Renal pelvis (tissue), 12 donors: ENCODE data around the gene SSX5. TPM values are rescaled to one million over a fixed set of nuclear protein-coding genes. Genes with fewer than 3 reads are reported as not detected.
"Not testable (repeated sequence)": the region's sequence is repeated elsewhere in the genome, so short reads cannot be mapped to it uniquely, and the experiment has no call there.

ENCODE experiments used
- DNase-seq: peaks from one replicate; pipeline ENCODE4 v3.0.0-alpha.2; 2013
- long read RNA-seq, 16 experiments: transcript quantifications; one replicate each; lab custom pipeline, GENCODE V29; 2026
- polyA plus RNA-seq, 3 donors: library from polyadenylated mRNA; unstranded; fragments of 120-200 nt; gene quantifications; one replicate each; pipeline ENCODE4 v1.2.1, GENCODE V29; 2013; ENCODE audit not compliant: insufficient read length in 3 of 3

SSX5 gene, protein sequence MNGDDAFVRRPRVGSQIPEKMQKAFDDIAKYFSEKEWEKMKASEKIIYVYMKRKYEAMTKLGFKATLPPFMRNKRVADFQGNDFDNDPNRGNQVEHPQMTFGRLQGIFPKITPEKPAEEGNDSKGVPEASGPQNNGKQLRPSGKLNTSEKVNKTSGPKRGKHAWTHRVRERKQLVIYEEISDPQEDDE
- polyA plus RNA-seq = not detected
- long read RNA-seq, donor 1 = 0 reads
- long read RNA-seq, donor 2 = 0 reads
- long read RNA-seq, donor 3 = 0 reads
- long read RNA-seq, donor 4 = 0 reads
- long read RNA-seq, donor 5 = 0 reads
- long read RNA-seq, donor 6 = 0 reads
- long read RNA-seq, donor 7 = 0 reads
- long read RNA-seq, donor 8 = 0 reads
- long read RNA-seq, donor 9 = 0 reads
- long read RNA-seq, donor 10 = 0 reads
- long read RNA-seq, donor 11 = 0 reads
- long read RNA-seq, donor 12 = 0 reads
- long read RNA-seq, donor 13 = 0 reads
- long read RNA-seq, donor 14 = 0 reads
- long read RNA-seq, donor 15 = 0 reads
- long read RNA-seq, donor 16 = 0 reads

DNA sequence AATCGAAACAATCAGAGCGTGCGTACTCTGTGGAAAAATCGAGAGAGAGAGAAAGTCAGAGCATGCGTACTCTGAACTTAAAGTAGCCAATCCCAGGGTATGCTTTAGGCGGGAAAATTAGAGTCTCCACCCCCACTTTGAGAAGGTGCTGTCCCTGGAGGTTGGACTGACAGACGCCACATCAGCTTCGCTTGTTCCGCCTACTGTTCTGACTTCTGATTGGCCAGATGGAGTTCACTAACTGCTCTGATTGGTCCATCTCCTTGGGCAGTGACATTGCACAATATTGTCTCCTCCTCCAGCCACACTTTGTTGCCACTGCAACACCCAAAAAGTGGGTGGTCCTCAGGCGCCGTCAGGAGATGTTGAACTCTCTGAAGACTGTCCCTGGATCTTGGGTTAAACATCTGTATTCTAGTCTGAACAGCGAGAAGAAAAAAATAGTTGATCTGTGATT, at the start of gene SSX5:
Gene SSX5 (minus strand): TSS at position 51 of the 457 bp plus-strand sequence. CDS start 1,437 bp downstream, outside the sequence.
- no peak for DNase-seq

DNA sequence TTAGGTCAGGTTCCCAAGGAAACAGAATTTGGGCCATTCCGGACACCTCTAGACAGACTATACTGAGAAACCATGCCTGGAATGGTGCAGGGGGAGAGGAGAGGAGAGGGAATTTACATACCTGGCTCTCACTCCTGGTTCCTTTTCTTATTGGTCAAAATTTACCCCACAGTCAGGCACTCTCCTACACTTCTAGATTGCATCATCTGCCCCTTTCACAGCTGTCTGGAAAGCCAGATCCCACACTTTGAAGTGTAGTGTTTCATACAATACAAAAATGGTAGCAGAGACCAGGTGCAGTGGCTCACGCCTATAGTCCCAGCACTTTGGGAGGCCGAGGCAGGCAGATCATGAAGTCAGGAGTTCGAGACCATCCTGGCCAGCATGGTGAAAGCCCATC, 27.6 kb upstream of the SSX5 start:
- not testable (repeated sequence) for DNase-seq

DNA sequence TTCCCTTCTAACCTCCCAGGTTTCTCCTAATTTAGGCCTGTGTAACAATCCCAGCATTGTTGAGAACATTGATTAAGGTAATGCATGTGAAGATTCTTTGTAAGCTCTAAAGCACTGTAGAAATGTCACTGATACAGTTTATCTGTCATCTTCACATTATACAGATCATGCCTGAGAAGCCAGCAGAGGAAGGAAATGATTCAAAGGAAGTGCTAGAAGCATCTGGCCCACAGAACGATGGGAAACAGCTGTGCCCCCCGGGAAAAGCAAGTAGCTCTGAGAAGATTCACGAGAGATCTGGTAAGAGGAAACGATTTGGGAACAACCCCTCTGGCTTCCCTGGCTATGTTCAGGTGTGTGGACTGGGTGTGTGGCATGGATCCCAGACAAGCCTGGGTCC, 17.7 kb upstream of the SSX5 start:
- not testable (repeated sequence) for DNase-seq

DNA sequence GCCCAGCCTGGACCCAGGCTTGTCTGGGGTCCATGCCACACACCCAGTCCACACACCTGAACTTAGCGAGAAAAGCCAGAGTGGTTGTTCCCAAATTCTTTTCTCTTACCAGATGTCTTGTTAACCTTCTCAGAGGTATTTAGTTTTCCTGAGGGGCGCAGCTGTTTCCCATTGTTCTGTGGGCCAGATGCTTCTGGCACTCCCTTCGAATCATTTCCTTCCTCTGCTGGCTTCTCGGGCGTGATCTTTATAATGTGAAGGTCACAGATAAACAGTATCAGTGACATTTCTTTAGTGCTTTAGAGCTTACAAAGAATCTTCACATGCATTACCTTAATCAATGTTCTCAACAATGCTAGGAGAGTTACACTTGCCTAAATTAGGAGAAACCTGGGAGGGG, 6.6 kb downstream of the SSX5 start:
- not testable (repeated sequence) for DNase-seq

DNA sequence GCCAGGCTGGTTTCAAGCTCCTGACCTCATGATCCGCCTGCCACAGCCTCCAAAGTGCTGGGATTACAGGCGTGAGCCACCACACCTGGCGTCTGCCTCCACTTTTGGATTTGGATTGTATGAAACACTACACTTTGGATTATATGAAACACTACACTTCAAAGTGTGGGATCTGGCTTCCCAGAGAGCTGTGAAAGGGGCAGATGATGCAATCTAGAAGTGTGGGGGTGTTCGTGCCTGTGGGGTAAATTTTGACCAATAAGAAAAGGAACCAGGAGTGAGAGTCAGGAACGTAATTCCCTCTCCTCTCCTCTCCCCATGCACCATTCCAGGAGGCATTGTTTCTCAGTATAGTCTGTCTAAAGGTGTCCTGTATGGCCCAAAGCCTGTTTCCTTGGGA, 14.7 kb downstream of the SSX5 start:
- DNase-seq = not testable (repeated sequence)

DNA sequence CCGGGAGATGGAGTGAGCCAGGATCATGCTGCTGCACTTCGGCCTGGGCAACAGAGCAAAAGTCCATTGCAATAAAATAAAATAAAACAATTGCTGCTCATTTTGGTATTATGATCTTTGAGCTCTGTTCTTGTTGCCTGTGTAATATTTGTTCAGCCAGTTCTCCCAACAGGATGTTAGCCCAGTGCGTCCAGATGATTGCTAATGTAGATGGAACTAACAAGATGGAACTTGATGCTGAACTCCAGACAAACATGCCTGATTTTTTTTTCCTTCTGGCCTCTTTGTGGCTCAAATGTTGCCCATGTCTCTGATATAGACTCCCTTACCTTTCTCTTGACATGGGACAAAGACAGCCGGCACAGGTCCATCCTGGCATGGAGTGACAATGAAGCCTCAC, 15.8 kb downstream of the SSX5 start:
- DNase-seq = no peak

DNA sequence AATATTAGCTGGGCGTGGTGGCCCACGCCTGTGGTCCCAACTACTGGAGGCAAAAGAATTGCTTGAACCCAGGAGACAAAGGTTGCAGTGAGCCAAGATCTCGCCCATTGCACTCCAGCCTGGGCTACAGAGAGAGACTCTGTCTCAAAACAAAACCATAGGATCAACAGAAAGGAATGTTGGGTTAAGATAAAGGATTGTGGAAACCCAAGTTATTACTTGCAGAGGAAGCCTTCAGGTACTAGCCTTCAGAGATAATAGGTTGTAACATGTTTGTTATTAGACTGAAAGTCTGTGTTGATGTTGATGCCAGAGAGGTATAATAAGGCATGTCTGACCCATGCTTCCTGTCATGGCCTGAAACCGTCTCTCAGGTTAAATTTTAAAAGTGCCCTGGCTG, 16.9 kb downstream of the SSX5 start:
- DNase-seq = no peak

DNA sequence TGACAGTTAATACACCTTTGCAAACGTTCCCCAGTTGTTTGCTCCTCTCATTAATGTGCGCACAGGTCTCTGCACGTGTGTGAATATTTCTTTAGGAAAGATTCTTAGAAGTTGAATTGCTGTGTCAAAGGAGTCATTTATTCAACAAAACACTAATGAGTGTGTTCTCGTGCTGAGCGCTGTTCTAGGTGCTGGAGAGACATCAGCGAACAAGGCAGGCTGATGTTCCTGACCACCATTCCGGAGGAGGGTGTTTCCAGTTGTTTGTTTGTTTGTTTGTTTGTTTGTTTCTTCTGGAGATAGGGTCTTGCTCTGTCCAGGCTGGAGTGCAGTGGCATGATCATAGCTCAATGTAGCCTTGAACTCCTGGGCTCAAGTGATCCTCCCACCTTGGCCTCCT, 30.3 kb downstream of the SSX5 start:
- not testable (repeated sequence) for DNase-seq

DNA sequence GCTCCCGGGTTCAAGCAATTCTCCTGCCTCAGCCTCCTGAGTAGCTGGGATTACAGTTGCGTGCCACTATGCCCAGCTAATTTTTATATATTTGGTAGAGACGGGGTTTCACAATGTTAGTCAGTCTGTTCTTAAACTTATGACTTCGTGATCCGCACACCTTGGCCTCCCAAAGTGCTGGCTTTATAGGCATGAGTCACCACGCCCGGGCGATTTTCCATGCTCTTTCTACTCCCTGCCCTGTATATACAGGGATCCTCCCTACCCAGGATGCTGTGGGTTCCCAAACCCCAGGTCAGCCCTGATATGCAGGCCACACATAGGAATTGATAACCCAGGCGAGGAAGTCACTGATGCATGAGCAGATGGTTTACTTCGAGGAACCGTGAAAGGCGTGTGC, 31.4 kb downstream of the SSX5 start:
- DNase-seq = no peak

DNA sequence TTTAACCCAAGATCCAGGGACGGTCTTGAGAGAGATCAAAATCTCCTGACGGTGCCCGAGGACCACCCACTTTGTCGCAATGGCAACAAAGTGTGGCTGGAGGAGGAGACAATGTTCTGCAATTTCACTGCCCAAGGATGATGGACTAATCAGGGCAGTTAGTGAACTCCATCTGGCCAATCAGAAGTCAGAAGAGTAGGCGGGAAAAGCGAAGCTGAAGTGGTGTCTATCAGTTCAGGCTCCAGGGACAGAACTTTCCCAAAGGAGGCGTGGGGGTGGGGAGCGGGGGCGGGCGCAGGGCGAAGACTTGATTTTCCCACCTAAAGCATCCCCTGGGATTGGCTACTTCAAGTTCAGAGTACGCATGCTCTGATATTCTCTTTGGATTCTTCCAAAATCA, 40.6 kb downstream of the SSX5 start:
- no peak for DNase-seq

DNA sequence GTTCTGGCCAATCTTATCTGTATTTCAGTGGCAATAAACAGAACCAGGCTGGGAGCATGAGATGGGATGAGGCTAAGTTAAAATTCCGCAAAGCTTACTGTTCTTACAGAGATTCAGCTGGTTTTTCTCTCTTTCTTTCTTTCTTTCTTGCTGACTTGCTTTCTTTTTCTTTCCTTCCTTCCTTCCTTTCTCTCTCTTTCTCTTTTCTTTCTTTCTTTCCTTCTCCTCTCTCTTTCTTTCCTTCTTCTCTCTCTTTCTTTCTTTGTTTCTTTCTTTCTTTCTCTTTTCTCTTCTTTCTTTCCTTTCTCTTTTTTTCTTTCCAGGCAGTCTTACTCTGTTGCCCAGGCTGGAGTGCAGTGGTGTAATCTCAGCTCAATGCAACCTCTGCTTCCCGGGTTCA, 41.8 kb downstream of the SSX5 start:
- no peak for DNase-seq

DNA sequence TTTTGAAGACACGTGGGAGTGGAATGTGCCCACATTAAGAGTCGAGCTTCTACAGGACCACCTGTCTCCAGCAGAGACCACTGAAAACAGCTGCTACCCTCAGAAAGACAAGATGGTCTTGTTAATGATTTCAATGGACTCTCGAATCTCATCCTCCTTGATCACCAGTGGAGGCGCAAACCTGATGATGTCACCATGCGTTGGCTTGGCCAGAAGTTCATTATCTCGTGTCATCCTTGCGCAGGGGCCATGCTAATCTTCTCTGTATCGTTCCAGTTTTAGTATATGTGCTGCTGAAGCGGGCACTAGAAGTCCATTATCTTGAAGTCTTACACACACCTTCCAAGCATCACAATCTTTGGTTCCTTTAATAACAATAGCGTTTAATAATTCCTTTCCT, 42.8 kb downstream of the SSX5 start:
- DNase-seq = no peak

DNA sequence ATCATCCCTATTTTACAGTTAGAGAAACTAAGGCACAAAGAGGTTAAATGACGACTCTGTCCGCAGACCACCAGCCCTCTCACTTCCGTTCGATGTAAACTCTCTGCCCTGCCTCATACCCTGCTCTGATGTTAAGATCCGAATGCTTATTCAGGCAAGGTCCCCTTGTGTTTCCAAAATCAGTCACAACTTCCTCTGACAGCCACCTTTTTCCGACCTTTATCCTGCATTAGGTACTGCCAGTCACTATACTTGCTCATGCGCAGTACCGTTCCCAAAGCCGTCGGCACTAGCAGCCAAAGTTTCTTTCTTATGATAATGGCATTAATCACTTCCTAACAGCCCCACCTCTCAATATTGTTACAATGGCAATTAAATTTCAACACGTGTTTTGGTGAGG, 53.9 kb downstream of the SSX5 start:
- DNase-seq = not testable (repeated sequence)

DNA sequence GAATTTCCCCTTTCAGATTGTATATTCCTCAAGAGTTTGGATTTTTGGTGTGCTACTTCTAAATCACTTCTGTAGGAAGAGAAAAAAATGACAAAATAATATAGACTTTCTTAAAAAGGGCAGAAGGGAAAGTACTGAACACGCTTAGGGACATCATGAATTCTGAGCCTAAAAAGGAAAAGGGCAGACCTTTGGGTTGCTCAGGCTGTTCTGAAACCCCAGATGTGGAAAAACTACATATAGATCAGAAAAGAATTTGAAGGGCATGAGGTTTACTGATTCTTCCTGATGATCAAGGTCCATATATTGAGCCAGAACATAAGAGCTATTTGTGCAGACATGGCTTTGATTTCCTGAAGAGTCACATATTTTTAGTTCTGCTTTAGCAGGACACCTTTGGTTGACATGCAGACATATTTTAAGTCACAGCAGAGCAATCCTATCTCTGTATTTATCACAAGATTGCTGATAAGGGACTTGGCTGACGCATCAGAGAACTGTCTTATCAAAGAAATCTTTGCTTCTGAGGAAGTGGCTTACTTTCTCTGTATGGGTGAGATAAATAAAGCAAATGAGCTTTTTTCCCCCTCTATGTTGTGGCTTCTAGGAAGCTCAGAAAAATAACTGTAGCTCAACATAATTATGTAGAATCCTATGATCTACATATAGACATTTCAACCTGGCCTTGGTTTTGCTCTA, 54.6 kb downstream of the SSX5 start:
- not testable (repeated sequence) for DNase-seq

DNA sequence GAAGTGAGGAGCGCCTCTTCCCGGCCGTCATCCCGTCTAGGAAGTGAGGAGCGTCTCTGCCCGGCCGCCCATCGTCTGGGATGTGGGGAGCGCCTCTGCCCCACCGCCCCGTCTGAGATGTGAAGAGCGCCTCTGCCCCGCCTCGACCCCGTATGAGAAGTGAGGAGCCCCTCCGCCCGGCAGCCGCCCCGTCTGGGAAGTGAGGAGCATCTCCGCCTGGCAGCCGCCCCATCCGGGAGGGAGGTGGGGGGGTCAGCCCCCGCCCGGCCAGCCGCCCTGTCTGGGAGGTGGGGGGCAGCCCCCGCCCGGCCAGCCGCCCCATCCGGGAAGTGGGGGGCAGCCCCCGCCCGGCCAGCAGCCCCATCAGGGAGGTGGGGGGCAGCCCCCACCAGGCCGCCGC, 57.5 kb downstream of the SSX5 start:
- not testable (repeated sequence) for DNase-seq

Other genes with a start within 250 kb of the SSX5 start
- gene ZNF182, start 192.8 kb downstream of the SSX5 start, polyA plus RNA-seq = 10 to 100 TPM in 2 of 3 donors, 1 to 10 TPM in 1; 9.7 to 11.2 (median 10.2) TPM
- under 1 TPM in 1 of 3 donors, not detected in 2; 0.31 TPM for gene SPACA5, start 189.8 kb downstream of the SSX5 start, polyA plus RNA-seq
- 1 to 10 TPM; 2.3 to 3.9 (median 3.4) TPM for gene ZNF630, start 125.2 kb downstream of the SSX5 start, polyA plus RNA-seq
- not detected for gene SPACA5B, start 66.2 kb downstream of the SSX5 start, polyA plus RNA-seq
- not detected for gene SSX1, start 58.6 kb upstream of the SSX5 start, polyA plus RNA-seq
- gene SSX3, start 159.9 kb upstream of the SSX5 start, polyA plus RNA-seq = not detected
- gene SSX4, start 186.7 kb upstream of the SSX5 start, polyA plus RNA-seq = not detected
- not detected for gene SSX4B, start 215.2 kb upstream of the SSX5 start, polyA plus RNA-seq